GM18502 (cell line): ENCODE data around the gene MRGPRG.

ENCODE experiments used
- ATAC-seq: cut with Tn5 transposase; IDR thresholded peaks from one replicate; pipeline ENCODE4 v1.9.1; 2021; ENCODE audit warnings: mild to moderate bottlenecking; ENCODE audit not compliant: unreplicated experiment, poor library complexity

The MRGPRG gene

DNA sequence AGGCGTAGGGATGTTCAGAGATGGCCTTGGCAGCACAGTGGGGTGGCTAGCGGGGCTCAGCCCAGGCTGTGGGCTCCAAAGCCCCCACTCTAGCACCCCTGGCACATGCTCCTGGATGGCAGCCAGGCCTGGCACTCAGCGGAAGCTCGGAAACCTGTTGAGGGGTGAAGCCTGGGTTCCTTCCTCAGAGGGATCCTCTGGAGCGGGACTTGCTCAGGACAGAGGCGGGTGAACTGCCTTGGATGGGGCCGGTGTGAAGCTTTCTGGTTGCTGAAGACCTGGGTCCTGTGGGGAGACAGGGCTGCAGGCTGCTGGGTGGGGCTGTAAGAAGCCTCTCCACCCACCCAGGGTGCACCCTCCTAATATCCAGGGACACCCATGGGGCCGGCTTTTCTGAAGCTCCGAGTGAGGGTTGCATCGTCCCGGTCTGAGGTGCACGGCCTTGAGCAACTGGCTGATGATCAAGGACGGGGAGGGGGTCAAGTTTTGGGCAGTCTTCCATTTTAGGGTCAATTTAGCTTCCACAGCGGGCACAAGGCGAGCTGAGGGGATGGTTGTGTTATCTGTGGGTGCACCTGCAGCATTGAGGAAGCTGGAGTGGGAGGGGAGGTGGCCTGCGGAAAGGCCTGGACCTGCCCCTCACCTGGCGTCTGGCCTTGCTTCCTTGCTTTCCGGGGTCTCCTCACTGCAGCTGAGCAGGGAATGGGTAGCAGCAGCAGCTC is 8.4 kb upstream of the MRGPRG start:
- no peak for ATAC-seq

DNA sequence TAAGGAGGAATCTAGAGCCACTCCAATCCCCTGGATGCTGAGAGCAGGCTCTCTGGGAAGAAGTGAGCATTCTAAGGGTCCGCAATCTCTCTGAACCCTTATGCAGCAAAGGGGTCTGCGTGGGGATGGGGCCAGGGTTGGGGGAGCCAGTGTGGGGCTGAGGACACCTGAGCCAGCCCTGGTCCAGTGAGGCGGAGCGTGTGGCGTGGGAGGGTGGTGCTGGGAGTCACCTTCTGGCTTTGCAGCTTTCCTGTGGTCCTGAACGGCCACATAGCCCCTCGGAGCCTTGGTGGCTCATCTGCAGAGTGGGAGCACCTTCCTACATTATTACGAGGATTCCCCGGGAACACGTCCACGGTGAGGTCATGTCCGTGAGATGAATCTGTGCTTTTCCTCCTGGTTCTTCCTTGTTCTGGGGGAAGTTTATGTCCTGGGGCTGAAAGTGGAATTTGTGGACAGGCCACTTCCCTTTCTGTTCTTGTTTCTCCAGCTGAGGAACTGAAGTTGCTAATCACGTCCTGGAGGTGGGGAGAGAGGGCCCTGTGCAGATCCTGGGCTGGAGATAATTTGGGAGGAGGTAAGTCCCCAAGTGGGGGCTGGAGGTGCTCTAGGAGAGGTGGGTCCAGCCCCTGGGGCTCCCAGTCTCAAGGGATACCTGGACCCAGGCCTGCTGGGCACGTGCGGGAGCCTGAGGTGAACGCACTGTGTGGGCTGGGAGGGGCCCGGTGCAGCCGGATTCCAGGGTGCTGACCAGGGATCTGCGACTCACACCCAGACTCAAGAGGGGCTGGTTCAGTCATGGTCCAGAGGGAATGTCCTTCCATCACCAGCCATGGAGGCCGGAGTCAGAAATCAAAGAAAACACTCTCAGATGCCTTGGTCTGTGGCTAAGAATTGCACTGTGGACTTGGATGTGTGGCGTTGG is 7.5 kb upstream of the MRGPRG start:
- no peak for ATAC-seq

DNA sequence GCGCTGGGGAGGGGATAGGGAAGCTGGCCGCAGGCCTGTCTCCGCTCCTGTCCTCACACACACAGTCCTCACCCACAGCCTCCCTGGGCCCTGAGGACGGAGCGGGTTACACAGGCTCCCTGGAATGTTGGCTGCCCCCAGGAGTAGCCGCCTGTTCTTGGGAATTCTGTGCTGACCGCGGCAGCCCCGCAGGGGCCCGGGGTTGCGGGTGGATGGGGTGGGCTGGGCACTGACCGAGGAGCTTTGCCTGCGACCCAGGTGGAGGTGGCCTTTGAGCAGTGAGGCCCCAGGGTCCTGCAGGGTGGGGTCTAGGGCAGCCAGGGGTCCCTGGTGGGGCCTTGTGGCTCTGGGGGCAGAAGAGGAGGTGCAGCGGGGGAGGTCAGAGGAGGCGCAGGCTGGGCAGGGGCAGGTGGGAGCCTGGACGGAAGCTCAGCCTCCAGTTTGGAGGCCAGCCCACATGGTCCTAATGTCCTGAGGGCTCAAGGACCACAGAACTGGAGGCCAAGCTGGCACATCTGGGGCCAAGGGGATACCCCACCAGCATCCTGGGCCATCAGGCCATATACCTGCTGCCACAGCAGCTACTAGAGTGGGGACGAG is 6.6 kb upstream of the MRGPRG start:
- no peak for ATAC-seq

DNA sequence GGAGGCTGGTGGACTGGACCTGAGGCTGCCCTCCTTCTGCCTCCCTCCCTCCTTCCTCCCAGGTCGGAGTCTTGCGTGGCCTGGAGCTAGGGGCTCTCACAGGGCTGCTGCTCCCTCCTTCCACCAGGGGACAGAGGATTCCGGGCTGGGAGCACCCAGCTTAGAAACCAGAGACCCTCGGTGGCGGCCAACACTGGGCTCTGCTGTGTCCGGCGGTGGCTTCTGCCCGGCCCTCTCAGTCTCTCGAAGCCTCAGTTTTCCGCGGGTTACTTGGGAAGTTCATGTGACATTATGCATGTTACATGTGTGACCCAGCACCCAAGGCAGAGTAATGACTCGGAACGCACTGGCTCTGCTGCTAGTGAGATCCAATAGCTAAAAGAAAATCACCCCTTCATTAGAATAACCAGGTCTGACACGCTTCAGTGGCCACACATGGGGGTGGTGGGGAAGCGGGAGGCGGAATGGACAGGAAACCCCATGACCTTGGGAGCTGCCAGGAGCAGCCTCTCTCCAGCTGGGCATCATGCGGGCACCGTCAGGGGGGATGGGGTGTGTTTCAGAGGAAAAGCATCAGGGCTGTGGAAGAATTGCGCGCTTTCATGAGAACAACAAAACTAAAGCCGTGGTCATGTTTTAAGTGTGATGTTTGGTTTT is 5.9 kb upstream of the MRGPRG start:
- no peak for ATAC-seq

DNA sequence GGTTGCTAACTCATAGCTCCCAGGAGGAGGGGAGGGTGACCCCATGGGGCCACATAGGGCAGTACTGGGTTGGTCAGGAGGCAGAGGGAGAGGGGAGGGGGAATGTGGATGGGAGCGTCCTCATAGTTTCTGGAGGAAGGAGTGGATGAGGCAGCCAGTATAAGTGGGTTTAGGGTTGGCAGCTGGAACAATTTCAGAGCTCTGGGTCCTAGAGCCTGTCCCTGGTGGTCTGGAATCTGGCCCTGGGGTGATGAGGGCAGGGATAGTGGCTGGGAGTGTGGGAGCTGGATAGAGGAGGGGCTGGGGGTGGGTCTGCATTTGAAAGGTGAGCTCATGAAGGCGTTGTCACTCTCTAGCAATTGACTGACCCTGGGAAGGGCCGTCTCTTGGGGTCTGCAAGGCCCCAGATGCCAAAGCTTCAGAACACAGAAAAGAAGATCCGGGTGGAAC is 5.3 kb upstream of the MRGPRG start:
- no peak for ATAC-seq

DNA sequence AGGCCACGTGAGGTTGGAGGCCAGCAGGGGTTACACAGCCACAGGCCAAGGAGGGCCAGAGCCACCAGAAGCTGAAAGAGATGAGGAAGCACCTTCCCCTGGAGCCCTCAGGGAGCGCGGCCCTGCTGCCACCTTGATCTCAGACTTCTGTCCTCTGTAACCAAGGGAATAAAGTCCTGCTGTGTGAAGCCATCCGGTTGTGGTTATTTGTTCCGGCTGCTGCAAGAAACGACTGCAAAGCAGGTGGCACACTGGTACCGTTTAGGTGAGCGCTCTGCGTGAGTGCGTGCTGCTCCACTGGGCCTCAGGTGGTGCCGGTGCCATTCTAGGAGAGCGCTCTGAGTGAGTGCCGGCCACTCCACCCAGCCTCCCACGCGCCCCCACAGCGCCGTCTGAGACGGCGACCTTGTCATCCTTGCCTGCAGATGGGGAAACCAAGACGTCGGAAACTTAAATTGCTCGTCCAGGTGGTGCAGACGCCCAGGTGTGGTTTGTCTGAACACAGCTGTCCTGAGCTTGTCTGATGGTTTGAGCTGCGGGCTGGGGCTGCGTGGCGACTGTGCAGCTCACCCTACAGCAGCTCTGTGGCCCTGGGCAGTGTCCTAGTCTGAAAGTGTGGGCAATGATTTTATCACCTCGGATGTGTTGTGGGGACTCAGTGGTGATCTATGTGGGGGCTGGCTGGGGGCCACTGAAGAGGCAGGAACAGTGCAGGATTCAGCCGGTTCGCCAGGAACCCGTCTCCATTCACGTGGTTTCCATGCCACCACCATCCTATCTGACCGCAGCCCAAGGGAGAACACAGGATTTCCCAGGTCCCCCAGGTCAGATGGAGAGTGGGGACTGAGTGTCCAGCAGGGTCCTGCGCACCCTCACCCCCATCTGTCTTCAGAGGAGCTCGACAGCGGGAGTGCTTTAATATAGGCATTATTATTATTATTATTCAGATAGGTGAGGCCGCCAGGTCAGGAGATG is 4.6 kb upstream of the MRGPRG start:
- ATAC-seq = no peak

DNA sequence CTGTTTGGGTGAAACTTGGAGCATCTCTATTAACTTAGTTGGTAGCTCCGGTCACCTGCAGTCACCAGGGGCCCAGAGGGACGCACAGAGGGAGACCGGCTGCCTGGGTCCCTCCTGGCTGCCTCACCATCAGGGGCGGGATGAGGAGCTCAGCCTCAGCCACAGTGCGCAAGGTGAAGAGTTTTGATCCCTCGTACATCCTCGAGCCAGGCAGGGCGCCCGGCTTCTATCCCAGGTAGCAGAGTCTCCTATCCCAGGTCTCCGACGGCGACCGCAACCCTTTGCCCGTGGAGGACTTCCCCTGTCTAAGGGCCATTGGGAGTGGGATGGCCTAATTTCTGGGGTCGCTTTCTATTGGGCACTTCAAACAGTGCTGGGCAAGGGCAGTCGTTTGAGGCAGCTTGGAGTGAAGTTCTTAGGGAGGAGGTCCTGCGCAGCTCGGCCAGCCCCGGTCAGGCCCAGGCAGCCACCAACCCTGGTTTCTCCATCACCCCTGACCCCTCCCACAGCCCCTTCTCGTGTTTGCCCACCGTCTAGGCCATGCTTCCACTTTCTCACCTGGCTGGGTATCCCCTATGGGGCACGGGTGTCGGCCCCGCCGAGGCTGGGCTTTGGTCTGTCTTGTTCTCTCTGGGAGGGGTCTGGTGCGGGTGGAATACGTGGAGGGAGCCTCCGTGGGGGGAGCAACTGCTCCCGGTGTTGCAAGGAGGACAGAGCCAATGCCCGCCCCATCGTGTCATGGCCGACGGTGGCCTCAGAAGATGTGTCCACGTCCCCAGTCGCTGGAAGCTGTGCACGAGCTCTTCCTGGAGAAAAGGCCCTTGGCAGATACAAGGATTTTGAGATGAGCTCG is 3.6 kb upstream of the MRGPRG start:
- ATAC-seq = no peak

DNA sequence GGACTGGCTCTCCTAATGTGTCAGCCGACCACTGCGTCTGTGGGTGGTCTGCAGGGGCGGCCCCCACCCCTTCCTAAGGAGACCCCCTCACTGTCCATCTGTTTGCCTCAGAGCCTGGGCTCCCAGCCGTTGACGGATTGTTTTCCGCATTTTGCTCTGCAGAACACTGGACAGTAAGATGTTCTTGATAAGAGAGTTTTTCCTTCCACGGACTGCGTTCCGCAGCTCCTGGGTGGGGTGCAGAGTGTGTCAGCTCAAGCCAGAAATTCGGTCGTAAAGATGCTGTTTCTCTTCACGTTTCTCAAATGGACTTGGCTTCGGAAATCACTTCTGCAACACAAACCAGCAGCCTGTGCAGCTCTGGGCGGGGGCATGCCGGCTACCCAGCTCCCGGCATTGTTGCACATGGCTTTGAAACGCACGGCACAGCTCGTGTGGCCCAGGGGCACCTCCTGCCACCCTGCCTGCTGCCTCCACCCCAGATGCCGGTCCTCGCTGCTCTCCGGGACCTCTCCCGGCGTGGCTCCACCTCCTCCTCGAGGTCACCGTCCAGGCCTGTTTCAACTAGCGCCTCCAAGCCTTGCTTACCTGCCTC is 2.9 kb upstream of the MRGPRG start:
- ATAC-seq = no peak

DNA sequence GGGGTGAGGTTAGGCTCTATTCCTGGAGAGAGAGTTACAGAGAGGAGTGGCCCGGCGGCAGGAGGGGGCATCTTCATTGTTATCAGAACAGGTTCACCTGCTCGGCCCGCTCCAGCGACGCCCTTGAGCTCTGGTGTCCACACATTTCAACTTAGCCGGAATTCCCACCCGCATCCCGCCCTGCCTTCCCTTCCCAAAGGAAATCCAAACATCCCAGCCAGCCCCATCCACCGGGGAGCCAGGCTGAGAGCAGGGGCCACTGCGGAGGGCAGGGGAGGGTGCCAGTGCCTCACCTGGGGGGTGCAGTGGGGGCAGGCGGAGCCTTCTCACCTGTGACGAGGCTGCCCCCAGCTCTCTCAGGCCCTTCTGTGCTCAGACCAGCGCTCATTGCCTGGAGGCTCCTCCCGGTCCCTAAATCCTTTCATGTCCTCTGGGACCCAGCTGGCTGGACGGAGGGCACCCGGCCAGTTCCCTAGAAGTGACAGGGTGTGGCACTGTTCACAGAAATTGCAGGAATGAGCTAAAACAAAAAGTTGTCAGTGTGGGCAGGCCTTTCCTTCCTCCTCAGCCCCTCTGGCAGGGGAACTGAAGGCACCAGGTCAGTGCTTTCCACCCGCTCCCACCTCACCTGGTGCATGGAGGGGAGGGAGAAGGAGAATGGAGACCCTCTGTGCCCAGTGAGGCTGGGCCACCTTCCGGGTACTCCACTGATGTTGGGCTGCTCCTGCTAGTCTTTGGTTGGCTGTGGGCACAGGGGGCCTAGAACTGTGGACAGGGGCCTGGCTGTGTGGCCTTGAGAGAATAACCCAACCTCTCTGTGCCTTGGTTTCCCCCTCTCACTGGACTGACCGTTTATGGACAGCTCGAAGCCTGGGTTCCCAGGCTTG is 2.2 kb upstream of the MRGPRG start:
- no peak for ATAC-seq

DNA sequence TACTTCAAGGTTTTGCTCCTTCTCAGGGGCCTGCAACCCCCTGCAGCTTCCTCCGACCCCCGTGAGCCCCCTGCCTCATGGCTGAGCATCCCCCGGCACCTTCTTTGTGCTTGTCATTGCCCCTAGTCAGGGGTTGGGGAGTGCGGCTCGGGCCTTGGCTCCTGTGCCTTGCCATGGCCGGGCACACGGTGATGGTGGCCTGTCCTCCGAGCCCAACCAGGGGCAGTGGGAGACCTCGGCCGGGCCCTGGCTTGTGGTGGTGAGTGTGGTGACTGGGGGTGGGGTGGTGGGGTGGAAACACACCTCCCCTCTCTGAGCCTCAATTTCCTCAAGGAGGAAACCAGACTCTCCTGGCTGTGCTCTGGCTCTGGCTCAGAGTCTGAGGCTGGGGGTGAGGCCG is 1.5 kb upstream of the MRGPRG start:
- ATAC-seq = no peak

DNA sequence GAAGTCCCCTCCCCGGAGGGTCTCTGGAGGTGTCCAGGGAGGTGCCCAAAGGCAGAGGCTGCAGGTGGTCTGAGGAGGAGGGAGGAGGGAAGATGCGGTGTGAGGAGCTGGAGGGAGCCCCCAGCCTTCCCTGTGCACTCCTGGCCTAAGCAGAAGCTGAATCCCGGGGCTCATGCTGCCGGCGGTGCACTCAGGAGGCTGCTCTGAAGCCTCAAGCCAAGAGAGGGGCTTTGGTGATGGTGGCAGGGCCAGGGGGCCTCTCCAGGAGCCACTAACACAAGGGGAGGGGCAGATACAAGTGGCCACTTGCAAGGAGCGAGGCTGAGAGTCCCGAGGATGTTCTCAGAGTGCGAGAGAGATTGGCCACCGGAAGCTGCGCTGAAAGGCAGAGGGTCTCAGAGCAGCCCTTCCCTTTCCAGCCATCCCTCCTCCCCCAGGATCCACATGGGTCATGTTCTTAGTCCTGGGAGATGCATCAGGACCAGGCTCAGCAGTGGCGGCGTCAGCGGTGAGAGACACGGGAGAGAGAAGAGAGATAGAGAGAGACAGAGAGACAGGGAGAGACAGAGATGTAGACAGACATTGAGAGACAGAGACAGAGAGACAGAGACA is 774 bp upstream of the MRGPRG start:
- ATAC-seq = no peak

DNA sequence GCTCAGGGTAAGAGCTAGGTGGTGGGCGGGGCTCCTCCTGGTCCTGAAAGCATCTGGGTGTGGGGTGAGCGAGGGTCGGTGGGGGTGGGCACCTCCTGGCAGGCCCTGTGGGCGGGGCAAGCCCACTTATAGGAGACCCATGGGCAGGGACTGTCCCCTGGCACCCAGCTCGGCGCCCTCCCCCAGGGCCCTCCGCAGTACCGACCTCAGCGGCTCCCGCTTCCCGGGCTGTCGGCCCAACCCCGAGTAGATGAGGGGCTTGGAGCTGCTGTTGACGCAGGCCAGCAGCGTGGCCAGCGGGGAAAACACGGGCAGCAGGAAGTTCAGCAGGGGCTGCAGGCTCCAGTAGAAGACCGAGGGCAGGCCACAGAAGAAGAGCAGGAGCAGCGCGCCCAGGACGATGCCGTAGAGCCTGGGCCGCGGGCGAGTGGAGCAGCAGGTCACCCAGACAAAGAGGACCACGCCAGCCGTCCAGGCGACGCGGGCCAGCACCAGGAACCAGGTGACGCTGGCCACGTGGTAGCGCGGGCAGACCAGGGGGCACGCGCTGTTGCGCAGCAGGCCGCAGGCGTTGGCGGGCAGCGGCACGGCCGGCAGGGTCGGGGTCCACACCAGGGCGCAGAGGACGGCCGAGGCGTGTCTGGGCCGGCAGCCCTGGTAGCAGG is 663 bp downstream of the MRGPRG start:
- ATAC-seq = no peak

DNA sequence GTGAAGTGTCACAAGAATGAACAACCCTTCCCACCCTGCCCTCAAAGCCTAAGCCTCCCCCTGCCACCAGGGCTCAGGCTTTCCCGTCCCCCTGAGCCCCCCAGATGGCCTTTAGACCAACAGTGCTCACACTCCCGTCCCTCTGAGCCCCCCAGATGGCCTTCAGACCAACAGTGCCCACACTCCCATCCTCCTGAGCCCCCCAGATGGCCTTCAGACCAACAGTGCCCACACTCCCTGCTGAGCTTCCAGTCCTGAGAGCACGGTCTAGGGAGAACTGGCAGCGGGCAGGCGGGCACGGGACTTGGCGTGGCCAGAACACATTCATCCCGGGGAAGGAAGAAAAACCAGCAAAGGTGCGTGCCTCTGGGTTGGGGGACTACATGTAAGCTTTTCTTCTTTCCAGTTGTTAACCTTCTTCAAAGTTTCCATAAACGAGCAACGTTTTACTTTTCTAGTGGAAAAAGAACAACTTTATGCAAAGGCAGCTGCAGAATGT is 2.5 kb downstream of the MRGPRG start:
- ATAC-seq = no peak

DNA sequence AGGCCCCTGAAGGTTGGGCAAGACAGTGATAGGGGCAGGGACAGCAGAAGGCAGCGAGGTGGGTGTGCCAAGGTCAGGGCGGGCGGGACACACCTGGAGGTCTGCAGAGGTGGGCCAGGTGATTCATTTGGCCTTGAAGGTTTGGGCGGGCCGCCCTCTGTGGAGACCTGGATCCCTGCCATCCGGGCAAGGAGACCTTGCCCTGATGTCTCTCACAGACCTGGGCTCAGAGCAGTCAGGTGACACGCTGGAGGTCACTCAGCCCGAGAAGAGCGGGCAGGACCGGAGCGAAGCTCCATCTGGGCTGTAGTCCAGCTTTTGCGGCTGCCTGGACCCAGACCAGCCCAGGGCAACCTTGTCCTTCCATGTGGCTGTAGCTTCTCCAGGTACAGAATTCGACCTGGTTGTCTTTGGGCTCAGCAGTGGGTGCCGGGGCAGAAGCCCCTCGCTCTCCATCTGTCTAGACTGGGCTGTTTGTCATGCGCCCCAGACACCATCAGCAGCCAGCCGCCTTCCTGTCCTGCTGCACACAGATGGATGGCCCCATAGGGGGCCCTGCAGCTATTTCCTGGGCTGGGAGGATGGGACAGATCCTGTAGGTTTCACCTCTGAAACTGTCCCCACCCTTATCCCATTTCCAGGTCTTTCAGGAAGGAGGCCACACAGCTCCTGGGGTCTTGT is 3.1 kb downstream of the MRGPRG start:
- ATAC-seq = no peak

DNA sequence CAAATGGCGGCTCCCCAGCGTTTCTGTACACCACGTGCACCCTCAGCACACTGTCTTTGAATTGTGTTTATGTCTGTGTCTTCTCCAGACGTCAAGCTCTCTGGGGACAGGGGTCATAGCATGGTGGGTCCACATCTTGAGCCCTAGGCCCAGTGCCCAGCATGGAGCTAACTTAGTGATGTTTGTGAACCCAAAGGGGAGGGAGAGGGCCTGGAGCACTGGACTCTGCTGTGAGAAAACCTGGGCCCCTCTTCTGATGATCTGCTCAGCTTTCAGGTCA is 4.3 kb downstream of the MRGPRG start:
- ATAC-seq = no peak
